ENCODE measurements around the gene CCDC85C.

GRCh38 chr14:99532310-99532709 is 71.7 kb downstream of the CCDC85C start:
- TF ChIP-seq CTCF (conservative IDR thresholded peaks at IDR 0.05; ENCODE audit: low read depth, low read length) (no peak), EZH2 (IDR thresholded peaks at IDR 0.05; ENCODE audit: low read length, unreplicated experiment) (no peak)

All from PC-3 (cell line).